AG09319 (cell line): ENCODE data around the gene OTUD3.
"Not testable (repeated sequence)": the region's sequence is repeated elsewhere in the genome, so short reads cannot be mapped to it uniquely, and the experiment has no call there.

Experiments used
- DNase-seq: peaks from one replicate; pipeline ENCODE4 v3.0.0-alpha.2; 2010; ENCODE audit warnings: low read depth; ENCODE audit errors: extremely low read depth
- CTCF ChIP-seq: IDR thresholded peaks from 2 replicates; pipeline ENCODE4 v1.5.1; 2011; ENCODE audit warnings: low read depth, mild to moderate bottlenecking, inconsistent platforms, low read length, moderate library complexity

OTUD3 gene

GRCh38 chr1:19861842-19862530, 20.2 kb upstream of the OTUD3 start:
- DNase-seq = no peak
- no peak for TF ChIP-seq CTCF

DNA sequence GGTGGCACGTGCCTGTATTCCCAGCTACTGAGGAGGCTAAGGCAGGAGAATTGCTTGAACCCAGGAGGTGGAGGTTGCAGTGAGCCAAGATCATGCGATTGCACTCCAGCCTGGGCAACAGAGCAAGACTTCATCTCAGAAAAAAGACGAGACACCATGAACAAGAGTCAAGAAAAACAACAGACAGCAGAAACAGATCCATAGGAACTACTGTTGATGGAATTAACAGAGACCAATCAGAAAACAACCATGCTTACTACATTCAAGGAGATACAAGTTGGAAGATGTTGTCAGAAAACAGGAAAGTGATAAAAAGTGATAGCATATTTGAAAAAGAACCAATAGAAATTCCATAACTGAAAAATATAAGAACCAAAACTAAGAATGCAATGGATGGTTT, 19.3 kb upstream of the OTUD3 start:
- TF ChIP-seq CTCF = no peak

GRCh38 chr1:19864570-19865160, 17.5 kb upstream of the OTUD3 start:
- TF ChIP-seq CTCF = no peak
- no peak for DNase-seq

More for the DNA sequence above, 19.3 kb upstream of the OTUD3 start:
- no peak for DNase-seq

DNA sequence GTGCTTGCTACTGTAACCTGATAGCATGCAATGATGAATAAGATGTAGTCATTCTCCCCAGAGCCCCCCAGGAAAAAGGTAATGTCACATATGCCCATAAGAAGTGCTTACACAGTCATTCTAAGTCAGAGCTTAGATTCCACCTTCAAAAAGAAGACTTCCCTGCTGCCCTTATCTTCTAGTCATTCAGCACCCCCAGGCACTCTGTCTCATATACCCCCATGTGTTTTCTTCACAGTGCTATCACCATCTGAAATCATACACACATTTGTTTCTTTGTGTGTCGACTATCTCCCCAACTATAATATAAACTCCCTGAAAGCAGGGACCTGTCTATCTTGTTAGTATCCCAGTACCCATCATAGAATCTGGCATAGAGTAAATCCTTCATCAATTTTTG, 16.2 kb upstream of the OTUD3 start:
- no peak for DNase-seq
- no peak for TF ChIP-seq CTCF

DNA sequence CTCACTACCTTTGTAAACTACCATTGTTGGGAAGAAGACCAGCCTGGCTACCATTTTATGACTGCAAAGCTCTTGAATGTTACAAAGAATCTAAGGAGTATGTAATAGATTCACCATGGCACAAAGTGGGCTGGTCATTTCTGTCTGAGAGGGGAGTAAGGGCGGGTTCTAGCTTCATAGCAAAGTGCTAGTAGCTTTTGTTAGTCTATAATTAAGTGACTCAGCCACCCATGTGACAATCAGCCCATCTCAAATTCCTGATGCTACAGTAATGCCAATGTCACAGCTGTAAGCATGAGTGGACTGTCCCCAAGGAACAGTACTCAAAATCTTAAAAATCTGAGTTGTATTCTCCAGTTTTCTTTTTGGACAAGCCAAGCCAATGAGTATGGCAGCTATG, 15.4 kb upstream of the OTUD3 start:
- no peak for DNase-seq
- no peak for TF ChIP-seq CTCF

GRCh38 chr1:19868575-19868974, 13.6 kb upstream of the OTUD3 start:
- DNase-seq = not testable (repeated sequence)

DNA sequence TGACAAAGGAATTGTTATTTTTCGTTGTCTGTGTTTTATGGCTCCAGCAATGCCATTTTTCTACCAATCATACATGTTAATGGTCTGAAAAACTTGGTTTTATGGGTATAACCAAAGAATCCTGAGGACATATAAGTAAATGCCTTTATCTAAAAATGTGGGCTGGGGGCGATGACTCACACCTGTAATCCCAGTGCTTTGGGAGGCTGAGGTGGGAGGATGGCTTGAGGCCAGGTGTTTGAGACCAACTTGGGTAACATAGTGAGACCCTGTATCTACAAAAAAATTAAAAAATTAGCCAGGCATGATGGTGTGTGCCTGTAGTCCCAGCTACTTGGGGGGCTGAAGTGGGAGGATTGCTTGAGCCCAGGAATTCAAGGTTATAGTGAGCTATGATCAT, 12.7 kb upstream of the OTUD3 start:
- not testable (repeated sequence) for DNase-seq

DNA sequence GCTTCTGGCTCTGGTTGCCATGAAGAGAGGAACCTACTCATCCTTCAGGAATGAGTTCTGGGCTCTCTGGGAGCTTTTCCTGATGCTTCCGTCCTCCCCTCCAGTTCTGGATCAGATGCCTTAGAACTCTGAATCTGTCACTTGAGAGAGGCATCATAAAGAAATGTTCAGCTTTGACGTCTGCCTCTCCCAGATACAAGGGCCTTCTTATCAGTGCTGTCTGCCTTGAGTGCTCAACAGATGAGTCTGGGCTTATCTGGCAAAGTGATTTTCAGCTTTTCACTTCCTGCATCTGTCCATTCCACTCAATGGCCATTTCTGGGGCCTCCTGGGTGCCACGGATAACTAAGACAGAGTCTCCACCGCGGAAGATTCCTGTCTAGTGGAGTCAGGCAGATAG, 12.3 kb upstream of the OTUD3 start:
- TF ChIP-seq CTCF = no peak

More for the DNA sequence above, 12.3 kb upstream of the OTUD3 start:
- no peak for DNase-seq
